Esophagus squamous epithelium (tissue), 4 donors: Measurements from ENCODE around the gene EDC4.

Experiments used
- POLR2A ChIP-seq, 4 donors: fragments of 450-650 bp; IDR thresholded peaks; one replicate each; pipeline ENCODE4 v1.6.1; 2017; ENCODE audit warnings: antibody characterized with exemption in 4 of 4, mild to moderate bottlenecking in 4 of 4, moderate library complexity in 3 of 4
- TF ChIP-seq, protein P1 (sequence below), 6 experiments: fragments of 450-650 bp in 4 of 6; fragments of 200-600 bp in 2 of 6; sonication (generic) in 2 of 6; IDR thresholded peaks; one replicate each; pipeline ENCODE4 v1.5.1; 2016 to 2019; ENCODE audit warnings: antibody characterized with exemption in 6 of 6, mild to moderate bottlenecking in 4 of 6, moderate library complexity in 4 of 6

DNA sequence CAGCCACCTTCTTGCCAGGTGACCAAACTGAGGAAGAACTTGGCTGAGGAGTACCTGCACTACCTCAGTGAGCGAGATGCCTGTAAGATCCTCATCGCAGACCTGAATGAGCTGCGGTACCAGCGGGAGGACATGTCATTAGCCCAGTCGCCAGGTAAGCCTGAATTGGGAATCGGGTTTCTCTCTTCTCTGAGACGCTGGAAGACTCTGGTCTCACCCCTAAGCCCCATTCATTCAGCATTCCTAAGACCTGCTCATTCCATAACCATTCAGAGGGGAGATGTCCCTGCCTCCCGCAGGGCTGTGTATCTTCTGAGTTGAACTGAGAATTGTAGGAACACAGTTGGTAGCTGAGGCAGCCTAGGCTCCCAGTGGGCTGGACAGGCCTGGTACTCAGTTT lies 47.7 kb upstream of the EDC4 start:
- TF ChIP-seq, protein P1, sequence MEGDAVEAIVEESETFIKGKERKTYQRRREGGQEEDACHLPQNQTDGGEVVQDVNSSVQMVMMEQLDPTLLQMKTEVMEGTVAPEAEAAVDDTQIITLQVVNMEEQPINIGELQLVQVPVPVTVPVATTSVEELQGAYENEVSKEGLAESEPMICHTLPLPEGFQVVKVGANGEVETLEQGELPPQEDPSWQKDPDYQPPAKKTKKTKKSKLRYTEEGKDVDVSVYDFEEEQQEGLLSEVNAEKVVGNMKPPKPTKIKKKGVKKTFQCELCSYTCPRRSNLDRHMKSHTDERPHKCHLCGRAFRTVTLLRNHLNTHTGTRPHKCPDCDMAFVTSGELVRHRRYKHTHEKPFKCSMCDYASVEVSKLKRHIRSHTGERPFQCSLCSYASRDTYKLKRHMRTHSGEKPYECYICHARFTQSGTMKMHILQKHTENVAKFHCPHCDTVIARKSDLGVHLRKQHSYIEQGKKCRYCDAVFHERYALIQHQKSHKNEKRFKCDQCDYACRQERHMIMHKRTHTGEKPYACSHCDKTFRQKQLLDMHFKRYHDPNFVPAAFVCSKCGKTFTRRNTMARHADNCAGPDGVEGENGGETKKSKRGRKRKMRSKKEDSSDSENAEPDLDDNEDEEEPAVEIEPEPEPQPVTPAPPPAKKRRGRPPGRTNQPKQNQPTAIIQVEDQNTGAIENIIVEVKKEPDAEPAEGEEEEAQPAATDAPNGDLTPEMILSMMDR (IDR thresholded peaks at IDR 0.05), result no peak
- no peak for TF ChIP-seq POLR2A (IDR thresholded peaks at IDR 0.05)
